ENCODE data around the gene TNNT3. TPM values are rescaled to one million over a fixed set of nuclear protein-coding genes. Genes with fewer than 3 reads are reported as not detected.
"Not testable (repeated sequence)": the region's sequence is repeated elsewhere in the genome, so short reads cannot be mapped to it uniquely, and the experiment has no call there.

TNNT3 gene
- total RNA-seq, 4 donors from 2014 or later = 1.9 to 3.3 TPM; not detected in 2

DNA sequence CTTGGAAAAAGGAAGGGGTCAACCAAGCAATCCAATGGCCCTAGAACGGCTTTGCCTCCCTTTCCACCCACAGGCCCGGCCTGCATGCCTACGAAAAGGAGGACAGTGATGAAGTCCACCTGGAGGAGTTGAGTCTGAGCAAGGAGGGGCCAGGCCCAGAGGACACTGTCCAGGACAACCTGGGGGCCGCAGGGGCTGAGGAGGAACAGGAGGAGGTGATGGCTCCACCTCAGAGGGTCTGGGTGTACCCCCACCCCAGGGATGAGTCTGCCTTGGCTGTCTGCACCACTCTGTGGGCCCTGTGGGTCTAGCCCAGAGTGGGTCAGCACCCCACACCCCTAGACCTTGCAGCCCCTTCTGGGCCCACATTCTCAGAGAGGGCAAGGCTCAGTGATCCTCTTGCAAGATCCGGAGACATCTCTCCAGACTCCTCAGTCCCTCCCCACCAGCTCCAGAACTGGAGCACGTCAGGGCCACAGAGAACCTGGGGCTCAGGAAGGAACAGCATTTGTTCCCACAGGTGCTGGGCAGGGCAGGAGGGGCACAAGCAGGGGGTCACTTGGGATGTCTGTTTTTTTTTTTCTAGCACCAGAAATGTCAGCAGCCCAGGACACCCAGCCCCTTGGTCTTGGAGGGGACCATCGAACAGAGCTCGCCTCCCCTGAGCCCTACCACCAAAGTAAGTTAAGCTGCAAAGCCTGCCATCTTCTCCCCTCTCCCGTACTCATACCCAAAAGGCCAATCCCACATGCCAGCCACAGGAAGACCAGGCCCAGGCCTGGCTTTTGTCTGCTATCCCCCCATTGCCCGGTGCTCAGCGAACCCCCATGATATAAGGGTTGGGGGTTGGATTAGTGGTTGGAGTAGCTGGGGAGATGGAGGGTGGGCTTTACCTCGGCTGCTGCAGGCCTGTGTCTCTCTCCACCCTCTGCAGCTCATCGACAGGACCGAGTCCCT lies 35.9 kb upstream of the TNNT3 start:
- in situ Hi-C loops (cut with MboI; ENCODE audit: low pct_ligation_motif_present in 1 of 4, low pct_unique_long_range_greater_than_20kb in 1 of 4, low sequenced_read_pairs in 3 of 4) = no loop called here
- WGBS, 2 donors (ENCODE audit: low coverage in 1 of 2) = 94 to 100% methylated on average over 3 to 14 of the region's 14 CpGs

DNA sequence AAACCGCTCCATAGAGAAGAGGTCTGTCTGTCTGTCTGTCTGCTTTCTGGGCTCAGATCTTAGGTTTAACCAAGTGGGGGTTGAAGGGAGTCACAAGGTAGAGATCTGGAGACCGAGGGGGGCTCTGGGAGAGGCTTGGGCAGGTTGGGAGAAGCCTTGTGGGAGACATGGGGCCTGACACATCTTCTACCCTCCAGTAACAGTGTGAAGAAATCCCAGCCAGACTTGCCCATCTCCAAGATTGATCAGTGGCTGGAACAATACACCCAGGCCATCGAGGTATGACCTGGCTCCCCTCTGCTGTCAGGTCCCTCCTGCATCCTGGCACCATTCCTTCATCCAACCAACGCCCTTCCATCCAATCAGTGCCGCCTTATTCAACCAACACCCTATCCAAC lies 35.2 kb upstream of the TNNT3 start:
- Histone ChIP-seq H3K9me3 (no peaks in the 10 kb centered on the region), H3K27me3 (no peaks in the 10 kb centered on the region), H3K36me3 (no peaks in the 10 kb centered on the region), H3K27ac (no peak overlapping the region), H3K4me1 (peaks cover 0 to 33% (median 8%) of the 10 kb centered on the region in 4 donors), H3K4me3 (no peak overlapping the region)
- intact Hi-C loops (cut with DNase I; ENCODE audit: low total_unique reads) = loop anchor here (5.0 kb wide), 1 partner anchor 923 kb away; no protein-coding TSS in a partner anchor
- in situ Hi-C loops (cut with MboI; ENCODE audit: low pct_ligation_motif_present in 1 of 4, low pct_unique_long_range_greater_than_20kb in 1 of 4, low sequenced_read_pairs in 3 of 4) = no loop called here
- 92 to 93% methylated on average over 3 to 5 of the region's 5 CpGs for WGBS, 2 donors (ENCODE audit: low coverage in 1 of 2)
- no peak for TF ChIP-seq POLR2AphosphoS5 (IDR thresholded peaks at IDR 0.05)
- no peak for TF ChIP-seq EP300 (IDR thresholded peaks at IDR 0.05; ENCODE audit: low read depth)
- TF ChIP-seq POLR2A (IDR thresholded peaks at IDR 0.05) = no peak
- TF ChIP-seq, protein P1, sequence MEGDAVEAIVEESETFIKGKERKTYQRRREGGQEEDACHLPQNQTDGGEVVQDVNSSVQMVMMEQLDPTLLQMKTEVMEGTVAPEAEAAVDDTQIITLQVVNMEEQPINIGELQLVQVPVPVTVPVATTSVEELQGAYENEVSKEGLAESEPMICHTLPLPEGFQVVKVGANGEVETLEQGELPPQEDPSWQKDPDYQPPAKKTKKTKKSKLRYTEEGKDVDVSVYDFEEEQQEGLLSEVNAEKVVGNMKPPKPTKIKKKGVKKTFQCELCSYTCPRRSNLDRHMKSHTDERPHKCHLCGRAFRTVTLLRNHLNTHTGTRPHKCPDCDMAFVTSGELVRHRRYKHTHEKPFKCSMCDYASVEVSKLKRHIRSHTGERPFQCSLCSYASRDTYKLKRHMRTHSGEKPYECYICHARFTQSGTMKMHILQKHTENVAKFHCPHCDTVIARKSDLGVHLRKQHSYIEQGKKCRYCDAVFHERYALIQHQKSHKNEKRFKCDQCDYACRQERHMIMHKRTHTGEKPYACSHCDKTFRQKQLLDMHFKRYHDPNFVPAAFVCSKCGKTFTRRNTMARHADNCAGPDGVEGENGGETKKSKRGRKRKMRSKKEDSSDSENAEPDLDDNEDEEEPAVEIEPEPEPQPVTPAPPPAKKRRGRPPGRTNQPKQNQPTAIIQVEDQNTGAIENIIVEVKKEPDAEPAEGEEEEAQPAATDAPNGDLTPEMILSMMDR (IDR thresholded peaks at IDR 0.05) = no peak
- DNase-seq = no peak

More for the DNA sequence above, 35.9 kb upstream of the TNNT3 start:
- Histone ChIP-seq H3K4me1 (peaks cover 0 to 29% (median 8%) of the 10 kb centered on the region in 4 donors), H3K27ac (no peak overlapping the region), H3K36me3 (no peaks in the 10 kb centered on the region), H3K27me3 (no peaks in the 10 kb centered on the region), H3K4me3 (no peak overlapping the region), H3K9me3 (no peaks in the 10 kb centered on the region)
- no peak for DNase-seq
- intact Hi-C loops (cut with DNase I; ENCODE audit: low total_unique reads) = loop anchor here (5.0 kb wide), 1 partner anchor 924 kb away; no protein-coding TSS in a partner anchor
- TF ChIP-seq POLR2A (IDR thresholded peaks at IDR 0.05) (no peak), POLR2AphosphoS5 (IDR thresholded peaks at IDR 0.05) (no peak), EP300 (IDR thresholded peaks at IDR 0.05; ENCODE audit: low read depth) (no peak)
- TF ChIP-seq, protein P1 (IDR thresholded peaks at IDR 0.05) = no peak

DNA sequence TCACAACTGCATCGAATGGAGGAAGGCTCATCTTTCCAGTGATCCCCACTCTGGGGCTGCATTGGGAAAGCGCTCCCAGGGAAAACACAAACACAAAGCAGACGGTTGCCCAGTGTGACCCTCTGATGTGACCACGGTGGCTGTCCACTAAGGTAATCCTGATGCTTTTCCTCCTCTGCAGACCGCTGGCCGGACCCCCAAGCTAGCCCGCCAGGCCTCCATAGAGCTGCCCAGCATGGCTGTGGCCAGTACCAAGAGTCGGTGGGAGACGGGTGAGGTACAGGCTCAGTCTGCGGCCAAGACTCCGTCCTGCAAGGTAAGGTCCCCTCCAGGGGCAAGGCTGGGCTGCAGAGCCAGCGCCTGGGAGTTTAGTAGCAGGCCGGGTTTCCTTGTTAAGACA lies 33.0 kb upstream of the TNNT3 start:
- DNase-seq; H3K27me3 ChIP-seq; H3K4me3 ChIP-seq; H3K9me3 ChIP-seq; in situ Hi-C loops (cut with MboI; ENCODE audit: low pct_ligation_motif_present in 1 of 4, low pct_unique_long_range_greater_than_20kb in 1 of 4, low sequenced_read_pairs in 3 of 4); H3K36me3 ChIP-seq; H3K27ac ChIP-seq: not testable (repeated sequence)
- intact Hi-C loops (cut with DNase I; ENCODE audit: low total_unique reads) = loop anchor here (2.0 kb wide), 1 partner anchor 298 kb away; no protein-coding TSS in a partner anchor
- 91% methylated on average over 11 of the region's 13 CpGs; no CpG with 5 or more reads in 1 of the 2 donors for WGBS, 2 donors (ENCODE audit: low coverage in 1 of 2)
- peaks cover 0 to 13% (median 4%) of the 10 kb centered on the region in 4 donors for H3K4me1 ChIP-seq

DNA sequence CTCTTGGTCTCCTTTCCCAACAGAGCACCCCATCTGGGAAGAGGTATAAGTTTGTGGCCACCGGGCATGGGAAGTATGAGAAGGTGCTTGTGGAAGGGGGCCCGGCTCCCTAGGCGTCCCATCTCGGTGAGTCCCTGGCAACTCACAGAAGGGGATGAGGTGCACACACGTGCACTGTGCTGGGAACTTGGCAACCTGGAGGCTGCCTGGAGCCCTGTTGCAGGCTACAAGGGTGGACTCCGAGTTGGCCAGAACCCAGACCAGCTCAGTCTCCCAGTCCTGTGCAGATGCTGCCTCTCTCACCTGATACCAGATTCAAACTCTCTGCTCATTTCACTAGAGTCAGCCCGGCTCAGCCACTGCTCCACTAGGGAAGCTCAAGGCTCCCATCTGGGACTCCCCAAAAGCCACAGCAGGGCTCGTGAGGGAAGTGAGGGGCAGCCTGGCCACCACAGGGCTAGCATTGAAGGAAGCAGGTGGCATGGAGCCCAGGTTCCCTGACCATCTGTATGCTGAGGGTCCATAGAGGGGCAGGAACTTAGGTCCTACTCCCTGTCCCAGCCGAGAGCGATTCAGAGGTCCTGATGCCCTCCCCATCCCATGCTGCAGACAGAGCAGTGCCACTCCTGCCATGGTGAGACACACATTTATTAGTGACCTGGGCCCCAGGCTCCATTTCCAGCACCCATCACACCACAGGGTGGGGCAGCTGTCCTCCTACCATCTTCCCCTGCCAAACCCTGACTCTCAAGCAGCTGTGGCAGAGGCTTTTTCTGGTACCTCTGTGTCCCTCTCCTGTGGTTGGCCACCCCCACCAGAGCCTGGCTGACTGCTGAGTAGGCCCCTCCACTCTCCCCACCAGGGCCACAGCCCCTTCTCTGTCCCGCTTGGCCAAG lies 31.8 kb upstream of the TNNT3 start:
- in situ Hi-C loops (cut with MboI; ENCODE audit: low pct_ligation_motif_present in 1 of 4, low pct_unique_long_range_greater_than_20kb in 1 of 4, low sequenced_read_pairs in 3 of 4) (no loop called here), intact Hi-C loops (cut with DNase I; ENCODE audit: low total_unique reads) (loop anchor here (2.0 kb wide), 1 partner anchor 299 kb away; no protein-coding TSS in a partner anchor)
- no peaks in the 10 kb centered on the region for H3K36me3 ChIP-seq
- H3K27me3 ChIP-seq = no peaks in the 10 kb centered on the region
- peaks cover 0 to 5% (median 0%) of the 10 kb centered on the region in 4 donors for H3K4me1 ChIP-seq
- 81% methylated on average over 11 of the region's 11 CpGs; no CpG with 5 or more reads in 1 of the 2 donors for WGBS, 2 donors (ENCODE audit: low coverage in 1 of 2)
- H3K27ac ChIP-seq = no peak overlapping the region
- H3K9me3 ChIP-seq = no peaks in the 10 kb centered on the region
- DNase-seq = no peak
- TF ChIP-seq POLR2A (IDR thresholded peaks at IDR 0.05) (no peak), POLR2AphosphoS5 (IDR thresholded peaks at IDR 0.05) (no peak), EP300 (IDR thresholded peaks at IDR 0.05; ENCODE audit: low read depth) (no peak)
- TF ChIP-seq, protein P1 (IDR thresholded peaks at IDR 0.05) = no peak
- H3K4me3 ChIP-seq = no peak overlapping the region
